ENCODE data around the gene ACSM4. TPM values are rescaled to one million over a fixed set of nuclear protein-coding genes. Genes with fewer than 3 reads are reported as not detected.
A peak's percentile ranks its signal among the peaks of the same experiment; 100 is the strongest.

The ACSM4 gene
- total and polyA plus RNA-seq, 9 of the 15 experiments (the other 6 are each of a cell fraction or from before 2014, with no cell fraction given), result not detected

DNA sequence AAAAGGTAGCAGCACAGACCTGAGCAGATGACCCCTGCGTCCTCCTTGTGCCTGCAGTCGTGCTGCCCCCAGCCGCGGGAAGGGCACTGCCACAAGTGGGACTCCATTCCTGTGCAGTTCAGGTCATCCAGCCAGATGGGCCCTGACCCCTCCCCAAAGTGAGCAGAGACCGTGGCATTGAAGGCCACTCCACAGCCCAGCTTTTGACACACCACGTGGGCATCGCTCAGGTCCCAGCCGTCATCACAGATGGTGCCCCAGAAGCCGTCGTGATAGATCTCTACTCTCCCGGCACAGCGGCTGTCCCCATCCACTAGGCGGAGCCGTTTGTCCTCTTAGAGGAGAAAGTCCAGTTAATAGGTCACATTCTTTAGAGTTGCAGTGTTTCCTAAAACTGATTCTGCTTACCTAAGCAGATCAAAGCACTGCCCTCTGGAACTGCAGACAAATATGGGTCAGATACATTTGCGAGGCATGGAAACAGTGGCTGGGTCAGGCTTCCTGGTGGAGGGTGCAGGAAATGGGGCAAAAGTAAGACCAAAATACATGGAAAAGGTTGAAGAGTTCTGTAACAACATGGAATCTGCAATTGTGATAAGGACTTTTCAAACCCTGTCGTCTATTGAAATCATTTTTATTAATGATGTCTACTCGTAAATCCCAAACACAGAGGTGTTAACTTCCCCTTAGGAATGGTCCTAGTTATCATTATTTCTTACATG, 70.7 kb downstream of the ACSM4 start:
- ChIA-PET CTCF (ENCODE audit: low intra/inter-chr PET ratio) (no interaction called here), POLR2A (no interaction called here)
- DNase-seq (ENCODE audit: extremely low read depth in 1 of 4, low spot score in 3 of 4) (peak in 3 of 4 experiments; percentile 8 to 57 (median 37)), ATAC-seq (peak; percentile 81), FAIRE-seq (no peak)
- H3K4me1 ChIP-seq (replicated peaks in 1 of 2; ENCODE audit: control insufficient read depth in 2 of 2, insufficient read depth in 2 of 2, low read length in 2 of 2), result peaks cover 0 to 4% of the 10 kb centered on the region in 2 experiments; a peak in 4 of 5 replicates
- no peaks in the 10 kb centered on the region for H3K79me2 ChIP-seq (ENCODE audit: control insufficient read depth, insufficient read depth, low read length)
- H3K27ac ChIP-seq (ENCODE audit: extremely low read depth, low read depth, low read length), result no peak overlapping the region
- WGBS (ENCODE audit: insufficient coverage, low coverage, missing lambda C conversion rate), result 12% methylated on average over 15 of the region's 17 CpGs
- BruUV-seq (replicated peaks), result no TSS peak
- no peak overlapping the region for H3K4me3 ChIP-seq
- no peaks in the 10 kb centered on the region for H3K9me3 ChIP-seq (replicated peaks; ENCODE audit: control insufficient read depth, insufficient read depth, low read depth, low read length)
- H2AFZ ChIP-seq (ENCODE audit: low read depth, low read length), result no peak overlapping the region
- in situ Hi-C loops (cut with MboI), result loop anchor here (10.0 kb wide), 1 partner anchor 60 kb away; no protein-coding TSS in a partner anchor
- no peak overlapping the region for H3K4me2 ChIP-seq (ENCODE audit: insufficient read depth, low read length)
- H3K9ac ChIP-seq (ENCODE audit: insufficient read depth in 1 of 2, low read depth in 2 of 2, low read length in 2 of 2), result no peak overlapping the region
- no peaks in the 10 kb centered on the region for H3K36me3 ChIP-seq (ENCODE audit: control insufficient read depth, insufficient read depth, low read length)
- intact Hi-C loops (cut with micrococcal nuclease), result loop anchor here (2.0 kb wide), 1 partner anchor 86 kb away; no protein-coding TSS in a partner anchor
- no peaks in the 10 kb centered on the region for H3K9me1 ChIP-seq (ENCODE audit: control insufficient read depth, insufficient read depth, low read length)
- no peaks in the 10 kb centered on the region for H3K27me3 ChIP-seq (ENCODE audit: control insufficient read depth in 2 of 2, insufficient read depth in 2 of 2, low read length in 2 of 2)
- no peaks in the 10 kb centered on the region for H4K20me1 ChIP-seq (replicated peaks; ENCODE audit: control insufficient read depth, insufficient read depth, low read length)
- TF ChIP-seq TAF7 (tag; IDR thresholded peaks at IDR 0.05) (no peak), MAFG (tag; conservative IDR thresholded peaks at IDR 0.05) (peak; percentile 65), MAFF (IDR thresholded peaks at IDR 0.05; ENCODE audit: low read length) (peak; percentile 48; the same call in 1 of the 2 replicates), C11orf30 (IDR thresholded peaks at IDR 0.05; ENCODE audit: low read depth) (peak; percentile 60; the same call in 1 of the 2 replicates), SMC3 (conservative IDR thresholded peaks at IDR 0.05; ENCODE audit: insufficient read depth, low read depth, low read length) (peak; percentile 34; the same call in 1 of the 2 replicates)
- TF ChIP-seq, protein P1, sequence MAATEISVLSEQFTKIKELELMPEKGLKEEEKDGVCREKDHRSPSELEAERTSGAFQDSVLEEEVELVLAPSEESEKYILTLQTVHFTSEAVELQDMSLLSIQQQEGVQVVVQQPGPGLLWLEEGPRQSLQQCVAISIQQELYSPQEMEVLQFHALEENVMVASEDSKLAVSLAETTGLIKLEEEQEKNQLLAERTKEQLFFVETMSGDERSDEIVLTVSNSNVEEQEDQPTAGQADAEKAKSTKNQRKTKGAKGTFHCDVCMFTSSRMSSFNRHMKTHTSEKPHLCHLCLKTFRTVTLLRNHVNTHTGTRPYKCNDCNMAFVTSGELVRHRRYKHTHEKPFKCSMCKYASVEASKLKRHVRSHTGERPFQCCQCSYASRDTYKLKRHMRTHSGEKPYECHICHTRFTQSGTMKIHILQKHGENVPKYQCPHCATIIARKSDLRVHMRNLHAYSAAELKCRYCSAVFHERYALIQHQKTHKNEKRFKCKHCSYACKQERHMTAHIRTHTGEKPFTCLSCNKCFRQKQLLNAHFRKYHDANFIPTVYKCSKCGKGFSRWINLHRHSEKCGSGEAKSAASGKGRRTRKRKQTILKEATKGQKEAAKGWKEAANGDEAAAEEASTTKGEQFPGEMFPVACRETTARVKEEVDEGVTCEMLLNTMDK (IDR thresholded peaks at IDR 0.05; ENCODE audit: borderline replicate concordance, insufficient read depth, low read depth, low read length, poor library complexity, severe bottlenecking), result peak; percentile 30
- TF ChIP-seq, protein P2, sequence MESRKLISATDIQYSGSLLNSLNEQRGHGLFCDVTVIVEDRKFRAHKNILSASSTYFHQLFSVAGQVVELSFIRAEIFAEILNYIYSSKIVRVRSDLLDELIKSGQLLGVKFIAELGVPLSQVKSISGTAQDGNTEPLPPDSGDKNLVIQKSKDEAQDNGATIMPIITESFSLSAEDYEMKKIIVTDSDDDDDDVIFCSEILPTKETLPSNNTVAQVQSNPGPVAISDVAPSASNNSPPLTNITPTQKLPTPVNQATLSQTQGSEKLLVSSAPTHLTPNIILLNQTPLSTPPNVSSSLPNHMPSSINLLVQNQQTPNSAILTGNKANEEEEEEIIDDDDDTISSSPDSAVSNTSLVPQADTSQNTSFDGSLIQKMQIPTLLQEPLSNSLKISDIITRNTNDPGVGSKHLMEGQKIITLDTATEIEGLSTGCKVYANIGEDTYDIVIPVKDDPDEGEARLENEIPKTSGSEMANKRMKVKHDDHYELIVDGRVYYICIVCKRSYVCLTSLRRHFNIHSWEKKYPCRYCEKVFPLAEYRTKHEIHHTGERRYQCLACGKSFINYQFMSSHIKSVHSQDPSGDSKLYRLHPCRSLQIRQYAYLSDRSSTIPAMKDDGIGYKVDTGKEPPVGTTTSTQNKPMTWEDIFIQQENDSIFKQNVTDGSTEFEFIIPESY (CRISPR knock-in tag; IDR thresholded peaks at IDR 0.05), result peak; percentile 49; the same call in 1 of the 2 replicates
- TF ChIP-seq, protein P3, sequence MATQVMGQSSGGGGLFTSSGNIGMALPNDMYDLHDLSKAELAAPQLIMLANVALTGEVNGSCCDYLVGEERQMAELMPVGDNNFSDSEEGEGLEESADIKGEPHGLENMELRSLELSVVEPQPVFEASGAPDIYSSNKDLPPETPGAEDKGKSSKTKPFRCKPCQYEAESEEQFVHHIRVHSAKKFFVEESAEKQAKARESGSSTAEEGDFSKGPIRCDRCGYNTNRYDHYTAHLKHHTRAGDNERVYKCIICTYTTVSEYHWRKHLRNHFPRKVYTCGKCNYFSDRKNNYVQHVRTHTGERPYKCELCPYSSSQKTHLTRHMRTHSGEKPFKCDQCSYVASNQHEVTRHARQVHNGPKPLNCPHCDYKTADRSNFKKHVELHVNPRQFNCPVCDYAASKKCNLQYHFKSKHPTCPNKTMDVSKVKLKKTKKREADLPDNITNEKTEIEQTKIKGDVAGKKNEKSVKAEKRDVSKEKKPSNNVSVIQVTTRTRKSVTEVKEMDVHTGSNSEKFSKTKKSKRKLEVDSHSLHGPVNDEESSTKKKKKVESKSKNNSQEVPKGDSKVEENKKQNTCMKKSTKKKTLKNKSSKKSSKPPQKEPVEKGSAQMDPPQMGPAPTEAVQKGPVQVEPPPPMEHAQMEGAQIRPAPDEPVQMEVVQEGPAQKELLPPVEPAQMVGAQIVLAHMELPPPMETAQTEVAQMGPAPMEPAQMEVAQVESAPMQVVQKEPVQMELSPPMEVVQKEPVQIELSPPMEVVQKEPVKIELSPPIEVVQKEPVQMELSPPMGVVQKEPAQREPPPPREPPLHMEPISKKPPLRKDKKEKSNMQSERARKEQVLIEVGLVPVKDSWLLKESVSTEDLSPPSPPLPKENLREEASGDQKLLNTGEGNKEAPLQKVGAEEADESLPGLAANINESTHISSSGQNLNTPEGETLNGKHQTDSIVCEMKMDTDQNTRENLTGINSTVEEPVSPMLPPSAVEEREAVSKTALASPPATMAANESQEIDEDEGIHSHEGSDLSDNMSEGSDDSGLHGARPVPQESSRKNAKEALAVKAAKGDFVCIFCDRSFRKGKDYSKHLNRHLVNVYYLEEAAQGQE (IDR thresholded peaks at IDR 0.05; ENCODE audit: borderline replicate concordance), result peak; percentile 65
- TF ChIP-seq, protein P3 (CRISPR knock-in tag; IDR thresholded peaks at IDR 0.05; ENCODE audit: low read depth), result no peak
